K562 (cell line): Measurements from ENCODE around the gene DDAH2. TPM values are rescaled to one million over a fixed set of nuclear protein-coding genes. Genes with fewer than 3 reads are reported as not detected.
A peak's percentile ranks its signal among the peaks of the same experiment; 100 is the strongest.

Experiments used
- ATAC-seq: fragments of 200-7000 bp; cut with Tn5 transposase; 3 replicates; pipeline ENCODE4 v1.9.1; 2020; ENCODE audit warnings: moderate library complexity
- BruUV-seq: library from RNA; stranded (reverse); fragments of 400-500 nt; replicated peaks from 2 replicates; lab custom pipeline; 2021; lab: Mats Ljungman, UMichigan
- CTCF ChIA-PET: fragments of 300-600 bp; formaldehyde crosslinking; extraction: SDS; loops from one replicate; lab custom pipeline; 2021; ENCODE audit warnings: low intra/inter-chr PET ratio; lab: Yijun Ruan, JAX
- POLR2A ChIA-PET: fragments of 300-600, 350-650 bp; sonication (Branson Sonifier 250); formaldehyde crosslinking; extraction: SDS; loops from one replicate; lab custom pipeline; 2021; ENCODE audit warnings: antibody characterized with exemption, inconsistent platforms; lab: Yijun Ruan, JAX
- DNase-seq, 4 experiments: peaks; one replicate each; pipeline versions ENCODE4 v3.0.0 to v3.0.0-alpha.2; 2011 to 2018; ENCODE audit warnings: low spot score in 3 of 4, mixed read lengths in 3 of 4; ENCODE audit errors: extremely low read depth in 1 of 4
- FAIRE-seq: peaks from 2 replicates; lab custom pipeline; 2011; peaks lifted over from hg19 to GRCh38; lab: Jason Lieb, UNC
- H2AFZ ChIP-seq: 2 replicates; pipeline ENCODE4 v1.6.0; 2011; ENCODE audit warnings: low read depth, low read length, control low read depth, inconsistent platforms
- H3K27ac ChIP-seq: fragments of 200-600 bp; 3 replicates; pipeline ENCODE4 v1.8.0; 2011; ENCODE audit warnings: low read depth, mild to moderate bottlenecking, control low read depth, inconsistent platforms, low read length, moderate library complexity, mixed read lengths; ENCODE audit errors: extremely low read depth
- H3K27me3 ChIP-seq, 2 experiments: fragments of 300-600 bp in 1 of 2; 2 replicates in 1 of 2; 3 replicates in 1 of 2; pipeline versions ENCODE4 v1.6.0 to v1.8.0; 2011; ENCODE audit warnings: inconsistent platforms in 2 of 2, low read length in 2 of 2, mild to moderate bottlenecking in 1 of 2, mixed read lengths in 1 of 2, moderate library complexity in 1 of 2; ENCODE audit not compliant: control insufficient read depth in 2 of 2, insufficient read depth in 2 of 2
- H3K36me3 ChIP-seq: fragments of 300-600 bp; 3 replicates; pipeline ENCODE4 v1.8.0; 2011; ENCODE audit warnings: mild to moderate bottlenecking, low read length, inconsistent platforms; ENCODE audit not compliant: control insufficient read depth, insufficient read depth
- H3K4me1 ChIP-seq, 2 experiments: fragments of 200-600 bp in 1 of 2; replicated peaks in 1 of 2; 2 replicates in 1 of 2; 3 replicates in 1 of 2; pipeline versions ENCODE4 v1.5.1 to v1.8.0; 2011; ENCODE audit warnings: inconsistent platforms in 2 of 2, low read length in 2 of 2, mild to moderate bottlenecking in 1 of 2, mixed read lengths in 1 of 2, moderate library complexity in 1 of 2; ENCODE audit not compliant: control insufficient read depth in 2 of 2, insufficient read depth in 2 of 2
- H3K4me2 ChIP-seq: 2 replicates; pipeline ENCODE4 v1.6.1; 2011; ENCODE audit warnings: low read length, control low read depth, inconsistent platforms, mixed read lengths; ENCODE audit not compliant: insufficient read depth
- H3K4me3 ChIP-seq: fragments of 200-600 bp; sonication (generic), shearing (Covaris generic); 2 replicates; pipeline ENCODE4 v1.5.1; 2016; ENCODE audit warnings: control low read depth, inconsistent platforms
- H3K79me2 ChIP-seq: fragments of 200-600 bp; 3 replicates; pipeline ENCODE4 v1.8.0; 2011; ENCODE audit warnings: low read length, inconsistent platforms; ENCODE audit not compliant: control insufficient read depth, insufficient read depth
- H3K9ac ChIP-seq, 2 experiments: 2 replicates each; pipeline versions ENCODE4 v1.6.0 to v1.6.1; 2011; ENCODE audit warnings: low read depth in 2 of 2, low read length in 2 of 2, control low read depth in 1 of 2, inconsistent platforms in 1 of 2, mild to moderate bottlenecking in 1 of 2, mixed read lengths in 1 of 2; ENCODE audit not compliant: insufficient read depth in 1 of 2
- H3K9me1 ChIP-seq: one replicate; pipeline ENCODE4 v1.6.0; 2011; ENCODE audit warnings: inconsistent platforms, mild to moderate bottlenecking, low read length, moderate library complexity; ENCODE audit not compliant: control insufficient read depth, insufficient read depth
- H3K9me3 ChIP-seq: replicated peaks from 2 replicates; pipeline ENCODE4 v1.5.1; 2011; ENCODE audit warnings: low read depth, low read length, inconsistent platforms; ENCODE audit not compliant: control insufficient read depth, insufficient read depth
- H4K20me1 ChIP-seq: replicated peaks from 2 replicates; pipeline ENCODE4 v1.6.1; 2011; ENCODE audit warnings: low read length, inconsistent platforms, mixed read lengths; ENCODE audit not compliant: control insufficient read depth, insufficient read depth
- CHD2 ChIP-seq: IDR thresholded peaks from 2 replicates; pipeline ENCODE4 v1.6.1; 2011; ENCODE audit warnings: low read depth, low read length
- FOXP1 ChIP-seq: sonication (generic); formaldehyde crosslinking; IDR thresholded peaks from 2 replicates; pipeline ENCODE4 v1.8.0; 2022; ENCODE audit warnings: mild to moderate bottlenecking, missing genetic modification reagents
- FOXP4 ChIP-seq: sonication (generic); formaldehyde crosslinking; IDR thresholded peaks from 2 replicates; pipeline ENCODE4 v1.8.0; 2022; ENCODE audit warnings: mild to moderate bottlenecking, missing genetic modification reagents, borderline replicate concordance
- LCOR ChIP-seq: sonication (generic); formaldehyde crosslinking; IDR thresholded peaks from 2 replicates; pipeline ENCODE4 v1.8.0; 2022; ENCODE audit warnings: mild to moderate bottlenecking, missing genetic modification reagents
- SREBF2 ChIP-seq: sonication (generic); formaldehyde crosslinking; IDR thresholded peaks from 2 replicates; pipeline ENCODE4 v1.4.0; 2020; ENCODE audit warnings: mild to moderate bottlenecking, missing genetic modification reagents
- TFAM ChIP-seq: fragments of 250-450 bp; sonication (Bioruptor Pico); conservative IDR thresholded peaks from 2 replicates; pipeline ENCODE4 v1.5.0; 2021; ENCODE audit warnings: mild to moderate bottlenecking, moderate library complexity
- USF1 ChIP-seq: sonication (generic); formaldehyde crosslinking; IDR thresholded peaks from 2 replicates; pipeline ENCODE4 v1.9.0; 2022; ENCODE audit warnings: mild to moderate bottlenecking, missing genetic modification reagents
- ZNF143 ChIP-seq: sonication (generic); formaldehyde crosslinking; IDR thresholded peaks from 2 replicates; pipeline ENCODE4 v1.9.0; 2022; ENCODE audit warnings: mild to moderate bottlenecking, missing genetic modification reagents
- WGBS: fragments of 100-300 bp; shearing (Covaris generic); methylation state at CpG from one replicate; pipeline ENCODE4 v1.1.6; 2016; ENCODE audit warnings: low coverage, mixed read lengths; ENCODE audit not compliant: insufficient coverage; ENCODE audit errors: missing lambda C conversion rate; 5-methylcytosine and 5-hydroxymethylcytosine counted together
- in situ Hi-C: fragments of 300-500 bp; cut with MboI; formaldehyde crosslinking; loops from 4 replicates; pipeline ENCODE4 v1.15.0; 2018; ENCODE audit warnings: inconsistent platforms, mixed read lengths
- intact Hi-C: fragments of 100-400 bp; cut with micrococcal nuclease; formaldehyde crosslinking; loops from 2 replicates; pipeline ENCODE4 v1.14.2; 2022
- polyA plus RNA-seq, 8 experiments: library from polyadenylated mRNA; depleted of rRNA in 4 of 8; stranded (reverse) in 5 of 8; unstranded in 3 of 8; fragments of >200 nt; fragmentation: Nextera tagmentation in 2 of 8; fragmentation: Illumina TruSeq in 1 of 8; extraction: Ambion mirVana in 2 of 8; extraction: Trizol in 1 of 8; gene quantifications; 2 replicates each; pipeline versions ENCODE4 v1.2.1 to v1.2.3, GENCODE V29; 2011 to 2014; ENCODE audit warnings: inconsistent platforms in 1 of 8, missing spikeins in 1 of 8
- total RNA-seq, 7 experiments: library from RNA; depleted of rRNA in 6 of 7; stranded (reverse); fragments of >200 nt in 6 of 7; fragmentation: Illumina TruSeq in 2 of 7; extraction: Trizol in 2 of 7; gene quantifications; 2 replicates each; pipeline versions ENCODE4 v1.2.1 to v1.2.3, GENCODE V29; 2011 to 2021; ENCODE audit warnings: low replicate concordance in 1 of 7
- TF ChIP-seq, protein P1 (sequence below): sonication (generic); formaldehyde crosslinking; IDR thresholded peaks from 2 replicates; pipeline ENCODE4 v1.8.0; 2022; ENCODE audit warnings: mild to moderate bottlenecking, missing genetic modification reagents

DDAH2 gene
- total and polyA plus RNA-seq, 9 of the 15 experiments (the other 6 are each of a cell fraction or from before 2014, with no cell fraction given): 1.8 to 45.4 (median 21.4) TPM

DNA sequence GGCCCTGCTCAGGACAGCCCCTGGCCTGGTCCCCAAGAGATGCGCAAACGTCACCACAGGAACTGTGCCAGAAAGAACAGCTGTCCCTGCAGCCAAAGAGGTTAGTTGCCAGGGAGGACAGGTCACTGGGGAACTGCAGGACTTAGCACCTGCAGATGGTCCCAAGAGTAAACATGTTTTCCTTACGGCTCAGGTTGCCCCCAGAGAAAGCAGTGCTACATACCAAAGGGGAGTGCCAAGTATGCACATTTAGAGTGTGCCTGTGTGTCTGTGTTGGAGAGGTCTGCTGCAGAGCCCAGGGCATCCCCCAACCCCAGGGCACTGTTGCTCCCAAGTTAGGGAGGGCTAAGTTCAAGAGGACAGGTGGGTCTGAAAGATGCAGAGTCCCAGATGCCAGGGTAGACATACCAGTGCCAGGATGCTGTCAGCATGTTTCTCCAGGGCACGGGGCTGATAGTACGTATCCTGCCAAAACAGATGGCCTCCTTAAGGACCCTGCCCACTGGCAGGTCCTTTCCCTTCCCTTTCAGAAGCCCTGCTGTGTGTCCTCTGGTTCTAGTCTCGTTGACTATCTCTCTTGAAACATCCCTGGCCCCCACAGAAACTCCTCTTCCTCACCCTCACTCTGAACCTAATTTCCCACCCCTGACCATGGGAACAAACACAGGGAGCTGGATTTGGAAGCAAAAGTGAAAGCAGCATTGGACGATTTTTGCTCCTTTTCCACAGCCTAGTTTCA, 27.3 kb downstream of the DDAH2 start:
- peak overlapping the region; percentile 87 for H3K4me2 ChIP-seq
- CTCF ChIA-PET: interaction anchor here (1.2 kb wide), 1 partner anchor 12 kb away, joined by 3 read pairs; no protein-coding TSS in a partner anchor
- peak overlapping the region; percentile 91 for H2AFZ ChIP-seq
- peak; percentile 62; the same call in 1 of the 2 replicates for TF ChIP-seq USF1 (CRISPR knock-in tag)
- no peak for TF ChIP-seq LCOR (CRISPR knock-in tag)
- TF ChIP-seq ZNF143 (CRISPR knock-in tag): peak; percentile 56; the same call in 1 of the 2 replicates
- no peak for TF ChIP-seq TFAM (CRISPR knock-in tag)
- TF ChIP-seq FOXP4 (CRISPR knock-in tag): 0 out of 2 replicates have a peak, but pooled peaks have one; percentile 42
- TF ChIP-seq FOXP1 (CRISPR knock-in tag): peak; percentile 69; the same call in 1 of the 2 replicates
- no peak for TF ChIP-seq CHD2
- TF ChIP-seq, protein P1, sequence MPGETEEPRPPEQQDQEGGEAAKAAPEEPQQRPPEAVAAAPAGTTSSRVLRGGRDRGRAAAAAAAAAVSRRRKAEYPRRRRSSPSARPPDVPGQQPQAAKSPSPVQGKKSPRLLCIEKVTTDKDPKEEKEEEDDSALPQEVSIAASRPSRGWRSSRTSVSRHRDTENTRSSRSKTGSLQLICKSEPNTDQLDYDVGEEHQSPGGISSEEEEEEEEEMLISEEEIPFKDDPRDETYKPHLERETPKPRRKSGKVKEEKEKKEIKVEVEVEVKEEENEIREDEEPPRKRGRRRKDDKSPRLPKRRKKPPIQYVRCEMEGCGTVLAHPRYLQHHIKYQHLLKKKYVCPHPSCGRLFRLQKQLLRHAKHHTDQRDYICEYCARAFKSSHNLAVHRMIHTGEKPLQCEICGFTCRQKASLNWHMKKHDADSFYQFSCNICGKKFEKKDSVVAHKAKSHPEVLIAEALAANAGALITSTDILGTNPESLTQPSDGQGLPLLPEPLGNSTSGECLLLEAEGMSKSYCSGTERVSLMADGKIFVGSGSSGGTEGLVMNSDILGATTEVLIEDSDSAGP (CRISPR knock-in tag): peak; percentile 58; the same call in 1 of the 2 replicates
- TF ChIP-seq SREBF2 (CRISPR knock-in tag): 0 out of 2 replicates have a peak, but pooled peaks have one; percentile 12

More for the DNA sequence above, 27.3 kb downstream of the DDAH2 start:
- H3K4me3 ChIP-seq: peak overlapping the region; percentile 68
- no peak for FAIRE-seq
- no peaks in the 10 kb centered on the region for H3K27me3 ChIP-seq
- WGBS: 42% methylated on average over 7 of the region's 7 CpGs
- ATAC-seq: no peak
- intact Hi-C loops (loop anchor here (2.0 kb wide), 1 partner anchor 37 kb away; the partner anchor contains the start of gene GPANK1), in situ Hi-C loops (no loop called here)
- H3K9me3 ChIP-seq: no peaks in the 10 kb centered on the region
- peaks cover 46% of the 10 kb centered on the region for H3K36me3 ChIP-seq
- H3K27ac ChIP-seq: peak overlapping the region; percentile 93
- peaks cover 54% of the 10 kb centered on the region for H3K79me2 ChIP-seq
- no peak for DNase-seq
- peaks cover 22 to 30% of the 10 kb centered on the region in 2 experiments for H3K4me1 ChIP-seq
- POLR2A ChIA-PET: interaction anchor here (0.7 to 9.7 kb wide), 16 partner anchors 10 to 137 kb away, joined by 3 to 158 read pairs (median 10); partner anchors contain the start of genes CSNK2B, GPANK1, LY6G6C and LY6G6D
- peaks cover 5% of the 10 kb centered on the region for H3K9me1 ChIP-seq
- peak overlapping the region; percentile 93 to 96 for H3K9ac ChIP-seq
- no peaks in the 10 kb centered on the region; the same call in 1 of the 2 replicates for H4K20me1 ChIP-seq
- TSS peak; percentile 60 for BruUV-seq
